Lower lobe of right lung (tissue), 2 donors: Measurements from ENCODE around the gene SLC25A30. TPM values are rescaled to one million over a fixed set of nuclear protein-coding genes. Genes with fewer than 3 reads are reported as not detected.

Source experiments
- ATAC-seq, 2 donors: fragments of 200-7000 bp; cut with Tn5 transposase; one replicate each; pipeline ENCODE4 v1.9.1; 2020 to 2022; ENCODE audit warnings: mild to moderate bottlenecking in 2 of 2, moderate library complexity in 2 of 2
- DNase-seq: peaks from one replicate; pipeline ENCODE4 v3.0.0-alpha.2; 2020
- H3K27ac ChIP-seq: fragments of 200-600 bp; one replicate; pipeline ENCODE4 v1.8.0; 2022
- H3K27me3 ChIP-seq: fragments of 200-600 bp; one replicate; pipeline ENCODE4 v1.8.0; 2022; ENCODE audit warnings: low read depth
- H3K36me3 ChIP-seq: fragments of 200-600 bp; one replicate; pipeline ENCODE4 v1.8.0; 2022; ENCODE audit warnings: mild to moderate bottlenecking
- H3K4me1 ChIP-seq: fragments of 200-600 bp; one replicate; pipeline ENCODE4 v1.8.0; 2022
- H3K4me3 ChIP-seq: fragments of 200-600 bp; one replicate; pipeline ENCODE4 v1.8.0; 2022; ENCODE audit warnings: mild to moderate bottlenecking
- H3K9me3 ChIP-seq: fragments of 200-600 bp; one replicate; pipeline ENCODE4 v1.8.0; 2022
- intact Hi-C: fragments of 100-400 bp; cut with DNase I; formaldehyde crosslinking; loops from one replicate; pipeline ENCODE4 v1.11.0; 2022
- total RNA-seq: library from RNA; stranded (reverse); fragmentation: NEBNext Ultra II Directional; extraction: Animal tissue kit (Norgen Biotek cat#: 25700); gene quantifications from one replicate; pipeline ENCODE4 v1.2.1, GENCODE V29; 2021
- TF ChIP-seq, protein P1 (sequence below): fragments of 200-600 bp; IDR thresholded peaks from one replicate; pipeline ENCODE4 v1.8.0; 2022; ENCODE audit warnings: antibody characterized with exemption, mild to moderate bottlenecking
- donor health status: DM: no; HTN: yes; CAD: no; lungs with severe emphysema.

Gene SLC25A30
- total RNA-seq, 1 donor from 2014 or later = 26.6 TPM

DNA sequence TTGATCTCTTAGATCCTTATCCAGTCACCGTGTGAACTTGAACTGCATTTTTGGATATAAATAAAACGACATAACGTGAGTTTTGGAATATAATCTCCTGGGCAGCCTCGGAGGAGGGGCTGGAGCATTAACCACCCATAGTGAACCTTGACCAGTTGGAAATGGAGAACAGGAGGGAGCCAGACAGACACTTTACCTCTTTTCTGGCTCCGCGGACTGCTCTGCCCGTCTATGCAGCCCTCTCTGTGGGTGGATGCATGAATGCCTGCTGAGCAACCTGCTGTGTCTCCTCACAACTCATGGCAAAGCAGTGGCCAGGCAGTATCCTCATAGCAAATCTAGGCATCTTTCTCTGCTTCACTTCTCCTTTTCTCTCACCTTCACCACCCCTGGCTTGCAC, 36.0 kb upstream of the SLC25A30 start:
- no peaks in the 10 kb centered on the region for H3K4me1 ChIP-seq
- intact Hi-C loops = no loop called here

DNA sequence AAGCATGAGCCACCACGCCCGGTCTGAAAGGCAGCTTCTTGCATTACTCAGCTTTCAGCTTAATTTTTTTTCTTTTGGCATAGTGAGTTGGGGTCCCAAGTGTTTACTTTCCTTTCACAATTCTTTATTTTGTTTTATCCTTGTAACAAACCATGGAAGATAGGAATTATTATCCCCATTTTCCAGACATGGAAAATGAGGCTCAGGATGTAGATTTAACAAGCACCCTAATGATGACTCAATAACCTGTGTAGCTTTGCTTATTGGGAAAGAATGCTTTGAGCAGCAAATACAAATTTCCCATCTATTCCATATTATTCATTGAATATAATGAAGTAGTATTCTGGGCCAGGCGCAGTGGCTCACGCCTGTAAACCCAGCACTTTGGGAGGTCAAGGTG, 33.1 kb upstream of the SLC25A30 start:
- no peak overlapping the region for H3K4me3 ChIP-seq
- DNase-seq (no peak), ATAC-seq (no peak)
- H3K27ac ChIP-seq = no peak overlapping the region
- TF ChIP-seq, protein P1, sequence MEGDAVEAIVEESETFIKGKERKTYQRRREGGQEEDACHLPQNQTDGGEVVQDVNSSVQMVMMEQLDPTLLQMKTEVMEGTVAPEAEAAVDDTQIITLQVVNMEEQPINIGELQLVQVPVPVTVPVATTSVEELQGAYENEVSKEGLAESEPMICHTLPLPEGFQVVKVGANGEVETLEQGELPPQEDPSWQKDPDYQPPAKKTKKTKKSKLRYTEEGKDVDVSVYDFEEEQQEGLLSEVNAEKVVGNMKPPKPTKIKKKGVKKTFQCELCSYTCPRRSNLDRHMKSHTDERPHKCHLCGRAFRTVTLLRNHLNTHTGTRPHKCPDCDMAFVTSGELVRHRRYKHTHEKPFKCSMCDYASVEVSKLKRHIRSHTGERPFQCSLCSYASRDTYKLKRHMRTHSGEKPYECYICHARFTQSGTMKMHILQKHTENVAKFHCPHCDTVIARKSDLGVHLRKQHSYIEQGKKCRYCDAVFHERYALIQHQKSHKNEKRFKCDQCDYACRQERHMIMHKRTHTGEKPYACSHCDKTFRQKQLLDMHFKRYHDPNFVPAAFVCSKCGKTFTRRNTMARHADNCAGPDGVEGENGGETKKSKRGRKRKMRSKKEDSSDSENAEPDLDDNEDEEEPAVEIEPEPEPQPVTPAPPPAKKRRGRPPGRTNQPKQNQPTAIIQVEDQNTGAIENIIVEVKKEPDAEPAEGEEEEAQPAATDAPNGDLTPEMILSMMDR = no peak
- intact Hi-C loops = no loop called here
- no peaks in the 10 kb centered on the region for H3K36me3 ChIP-seq
- H3K9me3 ChIP-seq = no peaks in the 10 kb centered on the region
- H3K4me1 ChIP-seq = no peaks in the 10 kb centered on the region
- H3K27me3 ChIP-seq = no peaks in the 10 kb centered on the region

More for the DNA sequence above, 36.0 kb upstream of the SLC25A30 start:
- Histone ChIP-seq H3K4me3 (no peak overlapping the region), H3K36me3 (no peaks in the 10 kb centered on the region), H3K27ac (no peak overlapping the region), H3K27me3 (no peaks in the 10 kb centered on the region), H3K9me3 (no peaks in the 10 kb centered on the region)
- TF ChIP-seq, protein P1 = no peak
- ATAC-seq (no peak), DNase-seq (no peak)

DNA sequence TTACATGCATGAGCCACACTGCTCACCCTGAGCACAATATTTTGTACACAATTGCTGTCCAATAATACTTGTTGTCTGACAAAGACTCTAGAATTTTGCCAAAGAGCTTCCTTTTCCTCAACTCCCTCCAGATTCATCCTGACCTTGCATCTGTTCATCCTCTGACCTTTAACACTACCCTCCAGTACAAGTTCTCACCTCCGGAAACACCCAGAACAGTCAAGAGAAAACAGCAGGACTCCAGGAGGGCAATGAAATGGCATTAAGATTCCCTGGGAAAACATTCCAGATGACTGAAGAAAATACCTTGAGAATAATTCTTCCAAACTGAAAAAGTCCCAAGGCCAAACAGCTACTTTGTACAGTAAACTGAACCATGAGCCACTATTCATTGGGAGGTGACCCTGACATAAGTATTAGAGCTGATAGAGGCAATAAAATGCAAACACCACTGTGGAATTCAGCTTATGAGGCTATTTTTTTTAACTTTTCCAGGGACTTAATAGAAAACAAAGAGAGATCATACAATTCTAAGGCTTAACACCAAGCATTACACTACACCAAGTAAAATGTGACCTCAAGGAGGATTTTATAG, 30.9 kb upstream of the SLC25A30 start:
- H3K4me1 ChIP-seq = no peaks in the 10 kb centered on the region
- no peak overlapping the region for H3K27ac ChIP-seq
- TF ChIP-seq, protein P1 = no peak
- H3K27me3 ChIP-seq = no peaks in the 10 kb centered on the region
- no peak overlapping the region for H3K4me3 ChIP-seq
- intact Hi-C loops = no loop called here
- ATAC-seq (no peak), DNase-seq (no peak)
- no peaks in the 10 kb centered on the region for H3K36me3 ChIP-seq
- no peaks in the 10 kb centered on the region for H3K9me3 ChIP-seq

DNA sequence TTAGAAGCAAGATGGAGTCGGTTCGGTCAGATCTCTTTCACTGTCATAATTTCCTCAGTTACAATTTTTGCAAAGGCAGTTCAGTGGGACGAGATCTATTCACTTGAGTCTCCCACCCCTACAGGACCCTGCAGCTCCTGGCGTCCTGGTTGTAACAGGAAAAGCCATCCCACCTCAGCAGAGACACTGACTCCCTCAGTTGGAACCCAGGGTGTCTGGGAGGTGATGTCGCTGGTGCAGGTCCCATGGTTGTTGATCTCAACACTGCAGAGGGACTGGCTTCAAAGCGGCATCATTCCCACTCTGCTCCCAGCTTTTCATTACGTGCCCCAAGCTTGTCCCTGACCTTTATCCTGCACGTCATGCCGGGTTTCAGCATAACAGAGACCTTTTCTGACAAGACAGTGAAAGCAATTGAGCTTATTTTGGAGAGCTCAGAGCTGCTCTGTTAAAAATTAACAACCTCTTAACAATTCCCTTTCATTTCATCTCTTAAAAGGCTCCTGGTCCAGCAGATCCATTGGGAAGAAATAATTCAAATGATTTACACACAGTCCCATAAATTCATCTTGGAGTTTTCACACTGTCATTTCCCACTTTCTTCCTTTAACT, 29.0 kb upstream of the SLC25A30 start:
- no peak overlapping the region for H3K27ac ChIP-seq

DNA sequence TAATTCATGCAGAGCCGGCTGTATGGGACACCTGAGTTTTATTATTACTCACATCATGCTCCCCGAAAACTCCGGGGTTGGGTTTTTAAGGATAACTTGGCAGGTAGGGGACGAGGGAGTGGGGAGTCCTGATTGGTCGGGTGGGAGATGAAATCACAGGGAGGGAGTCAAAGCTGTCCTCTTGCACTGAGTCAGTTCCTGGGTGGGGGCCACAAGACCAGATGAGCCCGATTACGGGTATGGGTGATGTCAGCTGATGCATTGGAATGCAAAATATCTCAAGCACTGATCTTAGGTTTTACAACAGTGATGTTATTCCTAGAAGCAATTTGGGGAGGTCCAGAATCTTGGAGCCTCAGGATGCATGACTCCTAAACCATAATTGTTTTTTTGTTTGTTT, 28.0 kb upstream of the SLC25A30 start:
- intact Hi-C loops = no loop called here
- no peak for DNase-seq
- H3K27me3 ChIP-seq = no peaks in the 10 kb centered on the region
- H3K4me3 ChIP-seq = no peak overlapping the region
- H3K4me1 ChIP-seq = peaks cover 9% of the 10 kb centered on the region
- TF ChIP-seq, protein P1 = no peak
- no peaks in the 10 kb centered on the region for H3K36me3 ChIP-seq
- H3K27ac ChIP-seq = no peak overlapping the region
- ATAC-seq = no peak
- H3K9me3 ChIP-seq = no peaks in the 10 kb centered on the region

More for the DNA sequence above, 29.0 kb upstream of the SLC25A30 start:
- intact Hi-C loops = no loop called here
- Histone ChIP-seq H3K4me3 (no peak overlapping the region), H3K4me1 (no peaks in the 10 kb centered on the region), H3K27me3 (no peaks in the 10 kb centered on the region), H3K36me3 (no peaks in the 10 kb centered on the region), H3K9me3 (no peaks in the 10 kb centered on the region)
- TF ChIP-seq, protein P1 = no peak
- ATAC-seq (no peak), DNase-seq (no peak)
